Stimulated activated effector memory CD8-positive, alpha-beta T cell treated with anti-CD3 and anti-CD28 coated beads, Interleukin-12 subunit alpha, Interleukin-12 subunit beta, amount 100 ng/mL, for 72 hours (primary cell): ENCODE results near the gene MGAT3.
"Not testable (repeated sequence)": the region's sequence is repeated elsewhere in the genome, so short reads cannot be mapped to it uniquely, and the experiment has no call there.

Source experiments
- ATAC-seq: fragments of 150-1000 bp; cut with Tn5 transposase; 2 replicates; pipeline ENCODE4 v1.10.0; 2021
- DNase-seq, 2 donors: peaks; one replicate each; pipeline ENCODE4 v3.0.0; 2021 to 2022; ENCODE audit warnings: low spot score in 2 of 2
- H3K27ac Mint-ChIP-seq: one replicate; pipeline ENCODE4 v1.8.0; 2022; ENCODE audit warnings: mild to moderate bottlenecking, mixed read lengths
- H3K36me3 Mint-ChIP-seq: one replicate; pipeline ENCODE4 v1.8.0; 2022; ENCODE audit warnings: mild to moderate bottlenecking, mixed read lengths
- H3K4me1 Mint-ChIP-seq: one replicate; pipeline ENCODE4 v1.8.0; 2022; ENCODE audit warnings: mixed read lengths
- H3K4me3 Mint-ChIP-seq: one replicate; pipeline ENCODE4 v1.8.0; 2022; ENCODE audit warnings: mild to moderate bottlenecking, mixed read lengths
- H3K9me3 Mint-ChIP-seq: one replicate; pipeline ENCODE4 v1.8.0; 2022; ENCODE audit warnings: mixed read lengths

The MGAT3 gene, protein sequence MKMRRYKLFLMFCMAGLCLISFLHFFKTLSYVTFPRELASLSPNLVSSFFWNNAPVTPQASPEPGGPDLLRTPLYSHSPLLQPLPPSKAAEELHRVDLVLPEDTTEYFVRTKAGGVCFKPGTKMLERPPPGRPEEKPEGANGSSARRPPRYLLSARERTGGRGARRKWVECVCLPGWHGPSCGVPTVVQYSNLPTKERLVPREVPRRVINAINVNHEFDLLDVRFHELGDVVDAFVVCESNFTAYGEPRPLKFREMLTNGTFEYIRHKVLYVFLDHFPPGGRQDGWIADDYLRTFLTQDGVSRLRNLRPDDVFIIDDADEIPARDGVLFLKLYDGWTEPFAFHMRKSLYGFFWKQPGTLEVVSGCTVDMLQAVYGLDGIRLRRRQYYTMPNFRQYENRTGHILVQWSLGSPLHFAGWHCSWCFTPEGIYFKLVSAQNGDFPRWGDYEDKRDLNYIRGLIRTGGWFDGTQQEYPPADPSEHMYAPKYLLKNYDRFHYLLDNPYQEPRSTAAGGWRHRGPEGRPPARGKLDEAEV

GRCh38 chr22:39456522-39457197 is at the start of gene MGAT3:
TSS of gene MGAT3 (plus strand) at chr22:39457012. CDS start at chr22:39487348, 30,336 bp downstream.
- H3K36me3 Mint-ChIP-seq = no peaks in the 10 kb centered on the region
- H3K4me3 Mint-ChIP-seq = peak within 1 kb of the TSS; percentile 58
- peaks cover 22% of the 10 kb centered on the region for H3K4me1 Mint-ChIP-seq
- no peaks in the 10 kb centered on the region for H3K9me3 Mint-ChIP-seq
- no peak for ATAC-seq
- H3K27ac Mint-ChIP-seq = no peak within 1 kb of the TSS
- DNase-seq = no peak

- DNase-seq = no peak
- ATAC-seq = no peak
- no peaks in the 10 kb centered on the region for H3K9me3 Mint-ChIP-seq
- peaks cover 42% of the 10 kb centered on the region for H3K4me1 Mint-ChIP-seq
- H3K36me3 Mint-ChIP-seq = peaks cover 20% of the 10 kb centered on the region
- no peak overlapping the region for H3K27ac Mint-ChIP-seq
- no peak overlapping the region for H3K4me3 Mint-ChIP-seq
These were observed 48.6 kb upstream of the MGAT3 start for GRCh38 chr22:39408173-39408572.

DNA sequence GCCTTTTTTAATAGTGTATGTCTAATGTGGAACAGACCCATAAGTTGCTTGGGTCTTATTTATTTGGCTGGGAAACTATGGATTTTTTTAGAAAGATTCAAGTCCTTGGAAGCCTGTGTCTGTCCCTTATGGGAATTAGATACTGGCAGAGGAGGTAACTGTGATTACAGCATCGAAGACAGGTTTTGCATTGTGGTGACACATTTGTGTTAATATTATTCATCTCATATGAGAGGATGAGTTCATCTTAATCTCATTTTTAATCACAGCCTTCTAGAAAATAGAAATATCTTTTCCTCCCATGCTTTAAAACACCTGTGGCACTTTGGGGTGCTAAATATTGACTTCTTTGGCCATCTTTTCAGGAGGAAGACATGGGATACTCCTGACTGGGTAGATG is 48.0 kb upstream of the MGAT3 start:
- H3K27ac Mint-ChIP-seq = no peak overlapping the region
- ATAC-seq = peak; percentile 77
- no peak for DNase-seq
- no peak overlapping the region for H3K4me3 Mint-ChIP-seq
- peaks cover 43% of the 10 kb centered on the region for H3K4me1 Mint-ChIP-seq
- peaks cover 15% of the 10 kb centered on the region for H3K36me3 Mint-ChIP-seq
- H3K9me3 Mint-ChIP-seq = no peaks in the 10 kb centered on the region

DNA sequence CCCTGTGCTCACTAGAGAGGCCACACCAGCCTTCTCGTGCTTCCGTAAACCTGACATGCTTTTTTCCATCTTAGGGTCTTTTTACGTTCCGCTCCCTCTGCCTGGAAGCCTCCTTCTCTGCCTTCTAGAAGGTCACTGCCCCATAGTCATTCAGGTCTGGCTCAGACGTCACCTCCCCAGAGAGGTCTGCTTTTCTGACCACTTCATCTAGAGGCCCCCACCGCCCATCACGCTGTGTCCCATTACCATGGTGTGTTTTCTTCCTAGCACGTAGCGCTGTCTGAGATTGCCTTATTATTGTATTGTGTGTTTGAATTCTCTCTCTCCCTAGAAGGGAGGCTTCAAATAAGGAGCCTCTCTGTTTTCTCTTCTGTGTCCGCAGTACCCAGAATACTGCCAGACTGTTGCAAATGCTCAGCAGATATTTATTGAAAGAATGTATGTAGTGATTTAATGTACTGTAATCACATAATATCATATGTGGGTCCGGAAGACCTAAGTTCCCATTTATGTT is 47.2 kb upstream of the MGAT3 start:
- Mint-ChIP-seq H3K27ac (peak overlapping the region; percentile 63), H3K36me3 (peaks cover 12% of the 10 kb centered on the region), H3K4me1 (peaks cover 47% of the 10 kb centered on the region), H3K9me3 (no peaks in the 10 kb centered on the region), H3K4me3 (no peak overlapping the region)
- ATAC-seq (no peak), DNase-seq (no peak)

DNA sequence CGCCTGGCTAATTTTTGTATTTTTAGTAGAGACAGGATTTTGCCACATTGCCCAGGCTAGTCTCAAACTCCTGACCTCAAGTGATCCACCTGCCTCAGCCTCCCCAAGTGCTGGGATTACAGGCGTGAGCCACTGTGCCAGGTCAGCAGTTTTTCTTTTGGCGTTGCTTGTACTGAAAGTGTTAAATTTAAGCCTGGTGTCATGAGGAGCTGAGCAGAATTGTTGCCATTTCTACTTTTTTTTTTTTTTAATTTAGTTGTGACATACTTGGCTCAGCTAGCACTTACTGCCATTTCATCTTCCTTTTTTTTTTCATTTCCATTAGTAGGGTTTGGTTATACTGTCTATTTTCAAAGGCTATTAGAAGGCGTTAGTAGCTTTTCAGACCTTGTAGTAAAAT is 46.5 kb upstream of the MGAT3 start:
- Mint-ChIP-seq H3K4me1 (peaks cover 44% of the 10 kb centered on the region), H3K9me3 (no peaks in the 10 kb centered on the region), H3K27ac (no peak overlapping the region), H3K4me3 (no peak overlapping the region), H3K36me3 (peaks cover 10% of the 10 kb centered on the region)
- DNase-seq (no peak), ATAC-seq (no peak)

DNA sequence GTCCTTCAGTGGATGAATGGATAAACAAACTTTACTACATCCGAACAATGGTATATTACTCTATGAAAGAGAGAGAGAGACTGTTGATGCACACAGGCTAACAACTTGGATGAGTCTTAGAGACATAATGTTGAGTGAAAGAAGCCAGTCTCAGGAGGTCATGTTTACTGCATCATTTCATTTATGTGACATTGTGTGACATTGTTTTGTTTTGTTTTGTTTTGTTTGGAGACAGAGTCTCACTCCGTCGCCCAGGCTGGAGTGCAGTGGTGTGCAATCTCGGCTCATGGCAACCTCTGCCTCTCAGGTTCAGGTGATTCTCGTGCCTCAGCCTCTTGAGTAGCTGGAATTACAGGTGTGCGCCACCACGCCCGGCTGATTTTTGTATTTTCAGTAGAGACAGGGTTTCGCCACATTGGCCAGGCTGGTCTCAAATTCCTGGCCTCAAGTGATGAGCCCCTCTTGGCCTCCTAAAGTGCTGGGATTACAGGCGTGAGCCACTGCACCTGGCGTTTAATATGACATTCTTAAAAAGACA is 44.9 kb upstream of the MGAT3 start:
- not testable (repeated sequence) for H3K36me3 Mint-ChIP-seq, DNase-seq, ATAC-seq, H3K9me3 Mint-ChIP-seq
- H3K4me3 Mint-ChIP-seq = peak overlapping the region; percentile 42
- H3K27ac Mint-ChIP-seq = peak overlapping the region; percentile 68
- peaks cover 37% of the 10 kb centered on the region for H3K4me1 Mint-ChIP-seq

DNA sequence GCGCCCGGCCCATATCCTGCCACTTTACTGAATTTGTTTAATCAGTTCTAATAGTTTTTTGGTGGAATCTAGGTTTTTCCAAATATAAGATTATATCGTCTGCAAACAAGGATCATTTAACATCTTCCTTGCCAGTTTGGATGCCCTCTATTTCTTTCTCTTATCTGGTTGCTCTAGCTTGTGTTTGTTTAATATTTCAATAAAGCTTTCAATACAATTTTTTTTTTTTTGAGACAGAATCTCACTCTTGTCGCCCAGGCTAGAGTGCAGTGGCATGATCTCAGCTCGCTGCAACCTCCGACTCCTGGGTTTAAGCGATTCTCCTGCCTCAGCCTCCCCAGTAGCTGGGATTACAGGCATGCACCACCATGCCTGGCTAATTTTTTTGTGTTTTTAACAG is 43.6 kb upstream of the MGAT3 start:
- not testable (repeated sequence) for H3K36me3 Mint-ChIP-seq, H3K27ac Mint-ChIP-seq, ATAC-seq, DNase-seq, H3K4me3 Mint-ChIP-seq, H3K9me3 Mint-ChIP-seq
- H3K4me1 Mint-ChIP-seq = peaks cover 32% of the 10 kb centered on the region

GRCh38 chr22:39414377-39414776 is 42.4 kb upstream of the MGAT3 start:
- no peak overlapping the region for H3K4me3 Mint-ChIP-seq
- no peak for DNase-seq
- H3K36me3 Mint-ChIP-seq = peaks cover 16% of the 10 kb centered on the region
- ATAC-seq = no peak
- H3K27ac Mint-ChIP-seq = no peak overlapping the region
- peaks cover 25% of the 10 kb centered on the region for H3K4me1 Mint-ChIP-seq
- no peaks in the 10 kb centered on the region for H3K9me3 Mint-ChIP-seq

DNA sequence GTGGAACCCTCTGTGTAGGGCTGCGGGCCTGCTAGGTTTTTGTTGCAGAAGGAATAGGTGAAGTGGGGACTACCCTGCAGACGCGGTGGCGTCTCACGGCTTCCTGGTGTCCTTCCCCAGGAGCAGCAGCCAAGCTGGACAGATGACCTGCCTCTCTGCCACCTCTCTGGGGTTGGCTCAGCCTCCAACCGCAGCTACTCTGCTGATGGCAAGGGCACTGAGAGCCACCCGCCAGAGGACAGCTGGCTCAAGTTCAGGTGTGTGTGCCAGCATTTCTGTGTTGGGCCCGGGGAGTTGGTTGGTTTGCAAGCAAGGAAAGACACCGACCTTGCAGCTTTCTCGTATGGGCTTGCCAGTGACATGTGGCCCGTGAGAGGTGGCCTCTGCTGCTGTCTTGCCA is 41.9 kb upstream of the MGAT3 start:
- H3K36me3 Mint-ChIP-seq = peaks cover 21% of the 10 kb centered on the region
- ATAC-seq (no peak), DNase-seq (no peak)
- H3K4me1 Mint-ChIP-seq = peaks cover 20% of the 10 kb centered on the region
- no peaks in the 10 kb centered on the region for H3K9me3 Mint-ChIP-seq
- no peak overlapping the region for H3K4me3 Mint-ChIP-seq
- no peak overlapping the region for H3K27ac Mint-ChIP-seq

DNA sequence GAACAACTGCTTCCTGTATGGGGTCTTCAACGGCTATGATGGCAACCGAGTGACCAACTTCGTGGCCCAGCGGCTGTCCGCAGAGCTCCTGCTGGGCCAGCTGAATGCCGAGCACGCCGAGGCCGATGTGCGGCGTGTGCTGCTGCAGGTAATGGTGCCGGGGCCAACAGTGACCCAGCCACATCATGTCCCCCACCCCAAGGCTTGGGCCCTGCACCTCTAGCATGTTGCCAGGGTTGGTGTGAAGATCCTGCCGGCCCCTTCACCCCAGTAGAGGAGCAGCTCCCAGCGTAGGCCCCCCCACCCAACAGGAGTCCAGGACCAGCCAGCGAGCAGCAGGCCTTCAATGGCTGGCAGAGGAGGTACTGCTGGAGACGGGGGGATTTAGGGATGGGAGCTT is 41.3 kb upstream of the MGAT3 start:
- no peak for DNase-seq
- Mint-ChIP-seq H3K27ac (no peak overlapping the region), H3K4me3 (no peak overlapping the region), H3K9me3 (no peaks in the 10 kb centered on the region), H3K4me1 (peaks cover 20% of the 10 kb centered on the region), H3K36me3 (peaks cover 21% of the 10 kb centered on the region)
- ATAC-seq = no peak

DNA sequence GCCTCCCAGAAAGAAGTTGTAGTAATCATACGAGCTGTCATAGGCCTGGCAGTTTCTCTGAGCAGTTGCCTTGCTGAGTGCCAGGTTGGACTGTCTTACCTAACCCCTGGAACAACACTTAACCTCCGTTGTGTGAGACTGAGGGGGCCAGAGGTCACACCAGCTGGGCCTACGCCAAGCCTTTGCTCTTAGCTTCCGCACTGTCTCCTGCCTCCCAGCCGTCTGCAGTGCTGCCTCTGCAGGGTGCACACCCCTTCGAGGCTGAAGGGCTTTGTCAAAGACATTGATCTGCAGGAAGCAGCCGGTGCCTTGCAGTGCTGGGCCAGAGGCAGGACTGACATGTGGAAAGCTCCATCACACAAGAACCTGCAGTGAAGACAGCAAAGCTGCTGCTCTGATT is 40.5 kb upstream of the MGAT3 start:
- ATAC-seq = no peak
- H3K36me3 Mint-ChIP-seq = peaks cover 29% of the 10 kb centered on the region
- H3K9me3 Mint-ChIP-seq = no peaks in the 10 kb centered on the region

GRCh38 chr22:39417641-39418040 is 39.2 kb upstream of the MGAT3 start:
- peaks cover 7% of the 10 kb centered on the region for H3K4me1 Mint-ChIP-seq
- H3K4me3 Mint-ChIP-seq = no peak overlapping the region
- DNase-seq (no peak), ATAC-seq (no peak)
- H3K27ac Mint-ChIP-seq = no peak overlapping the region
- H3K36me3 Mint-ChIP-seq = peaks cover 42% of the 10 kb centered on the region
- no peaks in the 10 kb centered on the region for H3K9me3 Mint-ChIP-seq

More for the DNA sequence above, 40.5 kb upstream of the MGAT3 start:
- Mint-ChIP-seq H3K4me3 (no peak overlapping the region), H3K27ac (no peak overlapping the region), H3K4me1 (peaks cover 20% of the 10 kb centered on the region)
- DNase-seq = no peak

DNA sequence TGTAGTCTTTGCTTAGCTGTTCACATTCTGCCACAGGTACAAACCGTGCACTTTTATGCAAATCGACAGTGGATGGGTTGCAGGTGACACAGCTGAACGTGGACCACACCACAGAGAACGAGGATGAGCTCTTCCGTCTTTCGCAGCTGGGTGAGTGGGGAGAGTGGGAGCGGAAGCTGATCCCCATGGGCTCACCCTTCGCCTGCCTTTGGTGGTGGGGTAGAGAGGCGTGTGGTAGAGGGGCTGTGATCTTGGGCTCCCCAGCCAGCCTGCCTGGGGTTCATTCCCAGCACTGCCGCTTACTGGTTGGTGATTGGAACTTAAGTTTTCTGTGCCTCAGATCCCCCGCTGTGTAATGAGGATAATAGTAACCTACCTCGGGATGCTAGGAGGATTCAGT is 38.1 kb upstream of the MGAT3 start:
- Mint-ChIP-seq H3K4me1 (peaks cover 5% of the 10 kb centered on the region), H3K27ac (peak overlapping the region; percentile 56), H3K4me3 (no peak overlapping the region), H3K9me3 (no peaks in the 10 kb centered on the region), H3K36me3 (peaks cover 51% of the 10 kb centered on the region)
- ATAC-seq (no peak), DNase-seq (no peak)

DNA sequence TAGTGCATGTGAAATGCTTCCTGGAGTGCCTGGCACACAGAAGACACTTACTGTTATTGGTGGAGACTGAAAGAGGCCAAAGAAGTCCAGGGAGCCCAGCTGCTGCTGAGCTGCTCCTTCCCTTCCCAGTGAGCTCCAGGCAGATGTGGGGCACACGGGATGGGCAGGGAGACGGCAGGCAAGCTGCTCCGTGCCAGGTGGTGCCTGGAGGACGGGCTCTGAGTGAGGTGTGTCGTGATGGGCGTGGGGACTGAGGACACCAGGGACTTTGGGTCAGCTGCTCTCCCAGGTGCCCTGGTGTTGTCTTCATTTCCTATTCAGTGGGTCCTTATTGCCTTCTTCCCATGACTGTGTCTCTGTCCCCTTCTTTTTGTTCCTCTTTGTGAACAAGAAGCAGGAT is 37.7 kb upstream of the MGAT3 start:
- peaks cover 1% of the 10 kb centered on the region for H3K4me1 Mint-ChIP-seq
- H3K36me3 Mint-ChIP-seq = peaks cover 53% of the 10 kb centered on the region
- no peak overlapping the region for H3K4me3 Mint-ChIP-seq
- peak overlapping the region; percentile 56 for H3K27ac Mint-ChIP-seq
- no peaks in the 10 kb centered on the region for H3K9me3 Mint-ChIP-seq
- ATAC-seq (no peak), DNase-seq (no peak)

DNA sequence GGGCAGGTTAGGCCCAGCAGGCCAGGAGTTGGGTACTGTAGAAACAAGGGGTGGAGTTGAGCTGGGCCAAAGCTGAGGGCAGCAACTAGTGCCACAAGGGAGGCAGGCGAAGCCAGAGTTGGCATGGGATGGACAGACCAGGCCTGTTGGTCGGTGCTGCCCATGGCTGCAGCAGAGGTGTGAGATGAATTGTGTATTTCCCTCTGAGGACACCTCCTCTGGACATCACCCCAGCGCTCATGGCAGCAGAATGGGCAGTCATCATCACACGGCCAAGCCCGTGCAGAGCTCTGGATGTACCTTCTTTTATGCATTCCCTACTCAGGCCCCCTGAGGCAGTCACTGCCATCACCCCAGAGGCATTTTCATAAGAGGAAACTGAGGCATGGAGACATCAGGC is 36.9 kb upstream of the MGAT3 start:
- Mint-ChIP-seq H3K36me3 (peaks cover 62% of the 10 kb centered on the region), H3K27ac (peak overlapping the region; percentile 56), H3K9me3 (no peaks in the 10 kb centered on the region), H3K4me3 (no peak overlapping the region), H3K4me1 (no peaks in the 10 kb centered on the region)
- no peak for ATAC-seq
- DNase-seq = no peak
